HG03097 (cell line): ENCODE results near the gene CDH12.

Experiments
- ATAC-seq: cut with Tn5 transposase; IDR thresholded peaks from one replicate; pipeline ENCODE4 v1.9.1; 2021; ENCODE audit not compliant: unreplicated experiment, low FRiP score

The CDH12 gene

DNA sequence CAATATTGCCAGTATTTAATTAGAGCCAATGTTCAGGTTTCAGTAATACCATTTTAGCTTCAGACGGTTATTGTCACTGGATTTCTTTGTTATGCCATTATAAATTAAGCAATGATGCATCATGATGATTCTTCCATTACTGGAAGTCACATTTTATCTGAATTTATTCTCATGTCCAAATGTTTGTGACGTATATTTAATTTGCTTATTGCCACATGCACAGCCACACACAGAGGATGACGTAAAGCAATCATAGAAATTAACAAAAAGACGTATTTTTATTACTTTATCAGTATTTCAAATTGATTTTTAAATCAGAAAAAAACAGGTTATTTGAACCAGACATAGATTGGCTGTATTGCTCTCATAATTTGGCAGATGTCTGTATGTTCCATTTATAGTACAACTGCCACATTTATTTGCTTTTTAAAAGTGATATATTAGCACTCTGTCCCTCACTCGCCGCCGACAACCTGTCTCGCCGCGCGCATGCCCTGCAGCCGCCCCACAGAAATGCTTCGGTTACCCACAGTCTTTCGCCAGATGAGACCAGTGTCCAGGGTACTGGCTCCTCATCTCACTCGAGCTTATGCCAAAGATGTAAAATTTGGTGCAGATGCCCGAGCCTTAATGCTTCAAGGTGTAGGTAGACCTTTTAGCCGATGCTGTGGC, 970.9 kb downstream of the CDH12 start:
- ATAC-seq, result no peak

DNA sequence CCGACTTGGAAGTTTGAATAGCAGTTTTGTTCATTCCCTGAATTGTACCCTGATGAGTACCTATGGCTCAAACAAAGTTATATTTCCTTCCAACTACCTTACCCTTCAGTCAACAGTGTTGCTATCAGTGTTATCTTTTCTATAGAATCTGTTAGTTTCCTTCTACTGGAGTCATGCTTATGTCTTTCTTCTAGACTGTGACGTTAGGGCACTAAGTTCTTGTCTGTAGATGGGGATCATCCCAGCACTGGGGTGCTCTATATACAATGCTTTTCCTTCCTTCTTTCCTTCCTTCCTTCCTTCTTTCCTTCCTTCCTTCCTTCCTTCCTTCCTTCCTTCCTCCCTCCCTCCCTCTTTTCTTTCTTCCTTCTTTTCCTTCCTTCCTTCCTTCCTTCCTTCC, 973.0 kb downstream of the CDH12 start:
- no peak for ATAC-seq

DNA sequence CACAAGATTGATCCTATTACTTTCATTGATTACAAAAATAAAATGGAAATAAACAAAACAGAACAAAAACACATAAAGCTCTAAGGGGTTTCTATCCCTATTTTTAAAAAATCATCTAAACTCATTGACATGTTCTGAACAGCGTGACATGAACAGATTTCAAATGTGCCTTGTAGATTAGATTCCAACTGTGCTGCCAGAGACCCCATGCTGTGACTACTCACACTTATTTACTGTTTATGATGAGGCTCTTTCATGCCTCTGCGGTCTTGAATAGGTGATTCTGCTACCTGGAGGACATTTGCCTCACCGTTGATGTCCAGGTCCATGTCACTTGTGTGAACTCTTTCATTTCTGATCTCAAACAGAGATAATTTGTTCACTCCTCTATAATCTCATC, 990.2 kb downstream of the CDH12 start:
- no peak for ATAC-seq

DNA sequence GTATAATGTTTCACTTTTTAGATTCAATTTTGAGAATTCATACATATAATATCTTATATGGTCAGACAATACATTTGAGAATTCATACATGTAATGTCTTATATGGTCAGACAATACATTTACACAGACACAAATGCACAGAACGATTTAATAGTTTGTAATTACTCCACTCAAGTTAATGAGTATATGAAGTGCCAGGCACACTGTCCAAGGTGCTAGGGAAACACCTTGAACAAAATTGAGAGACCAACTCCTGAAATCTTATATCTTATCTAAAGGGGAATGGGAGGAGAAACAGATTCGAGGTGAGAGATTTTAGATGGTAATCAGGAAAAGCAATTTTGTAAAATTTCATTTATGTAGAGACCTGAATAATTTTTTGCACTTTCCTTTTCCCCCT, 994.7 kb downstream of the CDH12 start:
- no peak for ATAC-seq

DNA sequence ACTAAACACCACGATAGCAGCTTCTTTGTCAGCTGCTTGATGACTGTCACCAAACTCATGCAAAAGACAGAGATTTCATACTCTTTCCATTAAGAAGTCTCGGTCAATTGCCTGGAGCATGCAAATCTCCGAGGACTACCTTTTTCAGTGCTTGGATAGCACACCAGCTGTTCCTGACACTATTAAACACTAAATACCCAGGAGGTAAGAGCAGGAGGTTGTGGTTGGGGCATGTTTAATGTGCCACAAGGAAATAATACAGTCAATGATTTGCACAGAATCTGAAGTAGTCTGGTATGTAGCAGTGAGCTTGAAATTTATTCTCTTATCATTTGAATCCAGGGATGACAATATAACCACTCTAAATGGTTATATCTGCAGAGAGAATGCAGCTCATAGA, 996.2 kb downstream of the CDH12 start:
- no peak for ATAC-seq

DNA sequence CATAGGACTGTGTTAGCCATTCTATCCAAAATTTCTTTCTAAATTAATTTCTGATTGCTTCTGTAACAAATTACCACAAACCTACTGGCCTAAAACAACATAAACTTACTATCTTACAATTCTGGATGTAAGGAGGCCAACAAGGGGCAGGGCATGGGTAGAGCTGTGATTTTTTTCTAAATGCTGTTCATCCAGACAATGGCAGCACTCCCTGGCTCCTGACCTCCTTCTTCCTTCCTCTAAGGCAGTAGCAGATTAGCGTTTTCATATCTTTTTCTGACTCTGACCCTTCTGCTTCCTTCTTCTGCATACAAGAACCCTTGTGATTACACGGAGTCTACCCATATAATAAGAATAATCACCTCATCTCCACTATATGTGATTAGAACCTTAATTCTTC, 1005.8 kb downstream of the CDH12 start:
- no peak for ATAC-seq

DNA sequence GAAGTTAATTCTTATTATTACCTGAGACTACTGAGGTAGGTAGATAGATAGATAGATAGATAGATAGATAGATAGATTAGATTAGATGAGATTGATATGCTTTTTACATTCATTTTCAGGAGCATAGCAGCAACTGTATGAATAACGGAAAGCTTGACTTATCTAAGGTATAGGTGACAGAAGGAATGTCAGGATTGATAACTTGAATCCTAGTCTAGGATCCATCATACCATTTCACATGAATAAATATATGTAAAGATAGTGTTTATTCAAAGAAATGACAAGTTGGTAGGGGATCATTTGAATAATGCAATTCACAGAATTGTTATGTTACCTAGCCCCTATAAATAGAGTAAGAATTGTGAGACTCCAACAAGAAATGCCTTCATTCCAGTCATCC, 1008.2 kb downstream of the CDH12 start:
- no peak for ATAC-seq

DNA sequence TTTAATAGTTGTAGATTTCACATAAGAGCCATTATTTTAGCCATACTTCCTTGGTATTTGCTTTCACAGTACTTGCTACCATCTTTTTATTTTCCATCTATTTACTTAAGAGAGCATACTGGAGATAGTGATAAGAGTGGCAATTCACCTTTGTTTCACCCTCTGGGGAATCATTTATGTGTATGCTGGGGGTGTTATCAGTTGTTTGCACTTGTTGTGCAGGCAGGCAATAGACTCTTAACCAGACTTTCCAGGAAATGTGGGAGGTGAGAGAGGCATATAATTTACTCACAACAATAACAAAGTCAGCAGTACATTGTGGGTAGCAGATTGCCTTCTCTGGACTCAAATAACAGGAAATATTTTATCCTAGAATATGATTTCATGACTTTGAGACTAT, 1018.3 kb downstream of the CDH12 start:
- no peak for ATAC-seq

DNA sequence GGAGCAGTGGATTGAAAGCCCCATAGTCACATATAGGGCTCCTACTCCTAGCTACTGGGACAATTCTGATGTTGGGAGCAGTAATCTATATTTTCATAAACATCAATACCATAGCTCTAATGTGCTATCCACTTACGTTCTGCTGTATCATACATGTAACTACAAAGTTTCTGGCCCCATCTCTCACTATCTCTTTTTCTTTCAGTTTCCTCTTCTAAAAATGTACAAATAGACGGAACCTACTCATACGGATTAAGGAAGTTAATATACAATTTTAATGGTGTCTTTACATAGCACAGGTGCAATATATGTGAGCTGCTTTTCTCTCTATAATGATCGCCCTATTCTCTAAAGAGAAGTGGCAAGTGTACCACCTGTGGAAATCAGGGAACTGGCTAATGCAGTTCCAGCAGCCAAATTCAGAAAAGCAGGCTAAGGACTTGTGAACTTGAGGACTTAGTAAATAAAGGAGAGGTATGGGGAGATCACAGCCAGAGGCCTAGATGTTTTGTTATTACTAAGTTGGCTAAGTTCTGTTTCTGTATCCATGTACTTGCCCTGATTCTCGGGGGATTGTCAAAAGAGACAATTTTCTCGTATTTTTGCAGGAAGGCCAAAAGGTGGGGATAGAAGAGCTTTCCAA, 1021.9 kb downstream of the CDH12 start:
- peak; percentile 92 for ATAC-seq

DNA sequence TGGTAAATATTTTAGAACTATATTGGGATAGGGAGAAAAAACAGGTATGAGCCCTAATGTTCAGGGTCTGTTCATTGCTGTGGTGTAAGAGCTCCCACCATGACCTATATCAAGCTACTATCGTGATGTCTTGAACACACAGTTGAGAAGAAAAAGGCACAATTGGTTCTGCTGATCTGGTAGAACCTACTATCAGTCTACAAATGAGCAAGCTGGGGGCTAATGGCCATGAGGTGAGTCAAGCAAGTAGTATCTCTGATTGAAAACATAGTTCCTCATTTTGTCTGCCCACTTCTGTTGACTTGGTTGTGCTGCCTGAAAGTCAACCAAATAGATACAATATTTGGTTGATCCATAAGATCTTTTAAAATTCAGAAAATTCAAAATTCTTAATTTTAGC, 1026.3 kb downstream of the CDH12 start:
- ATAC-seq, result no peak

DNA sequence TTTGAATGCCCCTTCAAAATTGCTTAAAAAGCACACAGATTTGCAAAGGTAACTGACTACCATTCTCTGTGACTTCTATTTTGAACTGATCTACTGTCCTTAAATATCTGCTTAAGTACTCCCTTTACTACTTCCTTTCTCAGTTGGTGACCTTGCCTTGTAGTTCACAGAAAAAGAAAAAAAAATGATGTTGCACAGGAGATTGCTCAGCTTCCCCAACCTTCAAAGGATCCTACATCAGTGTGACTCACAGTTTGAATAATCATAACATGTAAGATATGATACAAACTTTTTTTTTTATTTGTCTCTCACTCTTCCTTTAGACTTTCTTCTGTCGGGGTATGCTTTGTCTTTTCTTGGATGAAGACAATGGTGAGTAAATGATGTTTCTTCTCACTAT, 1029.6 kb downstream of the CDH12 start:
- ATAC-seq, result no peak

DNA sequence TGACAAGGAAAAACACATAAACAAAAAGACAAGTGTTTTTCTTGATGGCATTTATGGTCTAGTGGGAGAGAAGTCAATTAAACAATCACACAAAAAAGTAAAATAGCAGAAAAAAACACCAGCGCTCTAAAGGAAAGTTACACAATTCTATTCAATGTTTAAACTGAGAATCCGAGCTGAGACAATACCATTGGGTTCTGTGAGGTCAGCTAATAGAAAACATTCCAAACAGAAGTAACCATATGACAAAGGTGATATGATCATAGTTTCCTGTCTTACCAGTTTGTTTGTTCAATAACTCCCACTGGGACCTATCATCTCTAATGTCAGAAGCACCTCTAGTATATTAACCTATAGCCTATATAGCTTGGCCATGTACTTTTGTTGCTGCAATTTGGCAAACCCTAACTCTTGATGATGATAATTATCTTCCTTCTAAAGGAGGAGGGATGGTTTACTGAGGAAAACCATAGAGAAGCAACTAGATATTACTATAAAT, 1030.0 kb downstream of the CDH12 start:
- ATAC-seq, result no peak

DNA sequence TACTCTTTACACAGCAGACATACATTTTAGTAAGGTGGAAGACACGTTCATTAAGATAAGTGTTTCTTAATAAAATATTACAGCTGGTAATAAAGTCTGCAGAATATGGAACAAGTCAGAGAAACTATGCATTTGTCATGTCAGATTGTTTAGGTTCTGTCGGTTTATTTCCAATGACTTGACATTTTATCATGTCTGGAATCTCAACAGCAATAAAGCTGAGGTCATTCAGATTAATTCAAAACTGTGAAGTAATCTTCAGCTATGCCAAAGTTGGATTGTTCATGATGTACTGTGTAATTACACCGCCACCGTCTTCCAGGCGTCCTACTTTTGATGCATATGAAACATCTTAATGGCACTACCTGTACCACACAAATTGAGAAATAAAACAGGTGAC, 1032.6 kb downstream of the CDH12 start:
- ATAC-seq, result no peak

DNA sequence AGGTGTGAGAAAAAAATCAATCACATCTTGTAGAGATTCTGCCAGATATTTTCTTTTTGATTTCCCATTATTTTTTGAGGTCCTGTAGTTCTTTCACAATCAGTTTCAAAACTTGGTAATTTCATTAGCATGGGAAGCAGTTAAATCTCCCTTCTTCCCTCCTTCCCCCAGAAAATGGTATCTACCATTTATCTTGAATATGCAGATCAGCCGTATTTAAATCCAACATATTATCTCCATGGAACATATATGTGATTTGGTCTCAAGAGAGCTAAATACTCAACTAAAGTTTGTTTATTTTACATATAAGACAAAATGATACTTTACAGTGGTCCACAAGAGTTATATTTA, 1034.8 kb downstream of the CDH12 start:
- ATAC-seq, result no peak

DNA sequence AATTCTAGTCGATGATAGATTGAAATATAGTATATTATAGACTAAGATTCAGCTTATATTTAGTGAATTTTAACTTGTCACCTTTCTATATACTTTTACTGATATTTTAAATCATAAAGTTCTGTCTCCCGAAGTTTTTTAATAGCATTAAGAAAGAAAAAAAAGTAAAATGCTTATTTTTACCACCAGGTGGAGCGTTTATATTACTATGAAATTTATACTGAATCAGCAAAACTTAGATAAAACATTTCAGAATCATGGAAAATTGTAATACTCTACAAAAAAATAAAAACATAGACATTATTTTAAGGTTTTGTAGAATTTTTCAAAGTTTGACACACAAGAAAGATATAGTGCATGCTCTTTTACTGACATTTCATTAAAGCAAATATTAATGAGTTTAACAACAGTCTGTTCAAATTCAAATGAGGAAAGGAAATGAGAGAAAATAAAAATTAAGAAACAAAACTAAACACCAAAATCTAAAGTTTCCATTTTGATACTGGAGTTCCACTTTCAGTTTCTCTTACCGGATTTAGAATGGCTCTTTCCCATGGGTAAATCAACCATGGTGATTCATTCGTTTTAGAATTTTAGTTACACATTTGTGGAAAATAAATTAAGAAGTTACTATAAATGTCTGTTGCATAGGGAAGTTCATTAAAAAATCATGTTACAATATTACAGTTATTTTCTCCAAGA, 1035.3 kb downstream of the CDH12 start:
- no peak for ATAC-seq

DNA sequence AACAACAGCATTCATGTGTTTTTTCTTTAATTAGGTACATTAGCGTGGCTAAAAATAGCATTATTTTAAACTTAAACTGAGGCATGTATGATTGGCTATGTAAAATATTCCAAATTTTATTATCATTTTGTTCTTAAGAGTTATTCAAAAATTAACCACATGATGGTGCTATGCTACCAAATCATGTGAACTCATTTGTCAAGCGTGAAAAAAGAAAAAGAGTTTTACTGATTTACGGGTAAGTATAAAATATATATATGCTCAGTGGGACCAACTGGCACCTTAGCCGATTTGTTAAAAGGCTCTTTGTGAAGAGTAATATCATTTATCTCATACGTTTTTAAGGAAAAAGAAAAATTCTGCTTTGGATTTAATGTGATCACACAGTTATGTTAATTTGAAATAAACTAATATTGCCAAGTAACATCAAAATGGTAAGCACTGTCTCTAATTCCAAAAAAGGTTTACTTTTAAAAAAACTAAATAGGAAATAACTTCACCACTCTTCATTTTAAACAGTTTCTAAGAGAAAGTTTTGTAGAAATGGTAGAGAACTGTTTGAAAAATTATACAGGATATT, 1042.3 kb downstream of the CDH12 start:
- ATAC-seq, result no peak

DNA sequence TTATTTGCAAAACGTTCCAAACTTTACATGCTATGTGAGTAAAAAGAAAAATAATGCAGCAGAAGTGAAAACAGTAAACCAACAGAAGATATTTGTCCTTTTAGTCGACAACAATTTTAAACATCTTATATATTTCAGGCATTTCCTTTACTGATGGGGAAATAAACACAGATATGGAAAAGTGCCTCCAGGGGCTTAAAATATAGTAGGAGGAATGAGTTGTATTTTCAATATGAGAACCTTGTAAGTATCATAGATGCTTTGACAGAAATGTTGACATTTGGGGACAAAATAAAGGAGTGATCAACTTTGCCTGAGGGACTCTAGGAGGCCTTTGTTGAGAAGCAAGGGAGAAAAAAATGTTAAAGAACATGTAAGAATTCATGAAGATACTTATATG, 1043.5 kb downstream of the CDH12 start:
- no peak for ATAC-seq

DNA sequence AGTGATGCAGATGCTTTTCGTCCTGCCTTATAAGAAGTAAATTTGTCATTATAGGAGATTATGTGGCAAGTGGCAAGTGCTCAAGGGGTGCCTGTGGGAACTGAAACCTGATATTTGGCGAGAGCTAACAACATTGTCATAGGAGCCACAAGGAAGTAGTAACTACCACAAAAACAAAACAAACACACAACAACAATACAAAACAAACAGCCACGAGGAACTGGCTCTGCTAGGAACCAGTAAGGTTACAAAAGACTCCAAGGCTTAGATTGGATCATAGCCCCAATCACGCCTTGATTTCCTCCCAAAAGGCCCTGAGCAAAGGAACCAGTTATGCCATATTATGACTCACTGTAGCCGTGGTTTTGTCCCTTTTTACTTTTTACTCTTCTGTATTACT, 1045.2 kb downstream of the CDH12 start:
- no peak for ATAC-seq

DNA sequence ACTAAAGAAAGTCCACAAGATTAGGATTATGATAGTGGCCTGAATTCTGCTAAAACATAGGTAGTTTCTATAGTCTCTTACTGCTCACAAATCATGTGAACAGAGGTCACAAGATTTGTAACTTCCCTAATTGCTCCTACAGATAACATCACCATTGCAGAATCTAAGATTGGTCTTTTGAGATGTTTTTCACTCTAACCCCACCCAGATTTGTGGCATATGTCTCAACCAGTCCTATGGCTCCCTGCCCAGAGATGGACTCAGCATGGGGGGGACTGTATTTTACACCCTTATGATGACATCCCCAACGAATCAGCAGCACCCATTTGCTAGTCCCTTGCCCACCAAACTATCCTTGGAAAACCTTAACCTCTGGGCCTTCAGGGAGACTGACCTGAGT, 1046.2 kb downstream of the CDH12 start:
- ATAC-seq, result no peak

DNA sequence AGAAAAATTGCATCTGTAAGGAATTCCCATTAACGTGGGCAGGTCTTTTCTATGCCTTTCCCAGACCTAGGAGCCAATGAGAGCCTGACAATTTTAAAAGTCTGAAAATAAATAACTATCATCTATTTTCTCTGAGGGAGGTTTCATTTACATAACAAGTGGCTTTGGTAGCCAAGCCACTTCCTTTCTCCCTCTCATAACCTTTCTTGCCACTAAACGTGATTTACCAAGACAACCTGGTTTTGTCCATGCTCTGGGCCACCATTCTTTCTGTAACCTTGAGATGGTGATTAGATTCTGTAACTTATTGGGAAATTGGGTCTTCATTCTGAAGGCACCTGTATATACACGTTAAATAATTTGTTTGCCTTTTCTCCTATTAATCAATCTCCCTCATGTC, 1046.9 kb downstream of the CDH12 start:
- no peak for ATAC-seq

DNA sequence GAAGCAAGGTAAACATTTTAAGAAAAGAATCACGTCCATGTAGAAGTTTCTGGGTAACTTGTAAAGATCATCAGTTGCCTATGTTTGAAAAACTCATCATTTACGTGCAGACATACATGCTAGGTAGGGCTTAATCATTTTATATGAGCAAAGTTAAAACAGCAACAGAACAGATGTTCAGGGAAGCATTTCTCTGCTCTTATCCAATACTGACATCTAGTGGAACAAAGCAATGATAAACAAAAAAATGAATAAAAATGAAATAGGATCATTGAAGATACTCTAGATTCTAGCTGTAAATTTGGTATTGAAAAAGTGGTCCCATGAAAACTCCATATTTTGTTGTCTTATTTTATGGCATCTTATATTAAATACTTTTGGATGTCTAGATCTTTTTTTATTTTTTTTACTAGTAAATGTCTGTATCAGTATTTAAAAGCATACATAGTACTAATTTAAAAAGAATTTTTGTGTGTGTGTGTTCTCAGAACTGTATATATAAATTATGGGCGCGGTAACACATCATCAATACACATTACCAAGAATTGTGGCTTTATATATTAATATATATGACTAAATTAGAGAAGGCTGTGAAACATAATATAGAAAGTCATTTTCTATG, 1050.2 kb downstream of the CDH12 start:
- ATAC-seq, result no peak
